GM23248 (cell line): ENCODE data around the gene FUOM. TPM values are rescaled to one million over a fixed set of nuclear protein-coding genes. Genes with fewer than 3 reads are reported as not detected.

Source experiments
- DNase-seq: peaks from one replicate; pipeline ENCODE4 v3.0.0-alpha.2; 2015
- H2AFZ ChIP-seq: fragments of 200-600 bp; sonication (generic); 2 replicates; pipeline ENCODE4 v1.6.1; 2016; ENCODE audit warnings: antibody characterized with exemption
- H3F3A ChIP-seq: fragments of 200-600 bp; sonication (generic); 2 replicates; pipeline ENCODE4 v1.6.1; 2016; ENCODE audit warnings: mild to moderate bottlenecking, antibody characterized with exemption, mixed run types; ENCODE audit not compliant: insufficient read depth
- H3K27ac ChIP-seq: fragments of 200-600 bp; sonication (generic); 2 replicates; pipeline ENCODE4 v1.5.1; 2016; ENCODE audit warnings: mild to moderate bottlenecking
- H3K27me3 ChIP-seq: fragments of 200-600 bp; sonication (generic); replicated peaks from 2 replicates; pipeline ENCODE4 v1.6.1; 2016; ENCODE audit warnings: mild to moderate bottlenecking; ENCODE audit not compliant: insufficient read depth
- H3K36me3 ChIP-seq: fragments of 200-600 bp; sonication (generic); 2 replicates; pipeline ENCODE4 v1.6.1; 2016; ENCODE audit warnings: low read depth, mild to moderate bottlenecking
- H3K4me1 ChIP-seq: fragments of 200-600 bp; sonication (generic); 2 replicates; pipeline ENCODE4 v1.6.1; 2016; ENCODE audit warnings: mild to moderate bottlenecking; ENCODE audit not compliant: insufficient read depth
- H3K4me2 ChIP-seq: fragments of 200-600 bp; sonication (generic); one replicate; pipeline ENCODE4 v1.6.1; 2016; ENCODE audit warnings: mild to moderate bottlenecking; ENCODE audit not compliant: unreplicated experiment
- H3K4me3 ChIP-seq: fragments of 200-600 bp; sonication (generic); 2 replicates; pipeline ENCODE4 v1.5.1; 2016; ENCODE audit warnings: mild to moderate bottlenecking
- H3K79me2 ChIP-seq: fragments of 200-600 bp; sonication (generic); 2 replicates; pipeline ENCODE4 v1.6.1; 2016; ENCODE audit warnings: mild to moderate bottlenecking; ENCODE audit not compliant: insufficient read depth
- H3K9ac ChIP-seq: fragments of 200-600 bp; sonication (generic); 2 replicates; pipeline ENCODE4 v1.6.1; 2016; ENCODE audit warnings: mild to moderate bottlenecking
- H3K9me2 ChIP-seq: fragments of 200-600 bp; sonication (generic); 2 replicates; pipeline ENCODE4 v1.6.1; 2016; ENCODE audit warnings: mixed run types, mild to moderate bottlenecking, moderate library complexity; ENCODE audit not compliant: insufficient read depth
- H3K9me3 ChIP-seq: fragments of 200-600 bp; sonication (generic); one replicate; pipeline ENCODE4 v1.6.1; 2017; ENCODE audit warnings: low read depth
- H4K20me1 ChIP-seq: fragments of 200-600 bp; sonication (generic); 2 replicates; pipeline ENCODE4 v1.6.0; 2016; ENCODE audit not compliant: insufficient read depth
- EZH2 ChIP-seq: fragments of 200-600 bp; sonication (generic); IDR thresholded peaks from 2 replicates; pipeline ENCODE4 v1.6.1; 2018; ENCODE audit warnings: antibody characterized with exemption, mild to moderate bottlenecking; ENCODE audit not compliant: insufficient read depth, poor library complexity, severe bottlenecking
- EZH2phosphoT487 ChIP-seq: fragments of 200-600 bp; sonication (generic); IDR thresholded peaks from 2 replicates; pipeline ENCODE4 v1.6.1; 2018; ENCODE audit warnings: antibody characterized with exemption, moderate library complexity, mild to moderate bottlenecking, low read depth; ENCODE audit not compliant: insufficient read depth
- WGBS, 2 experiments: methylation state at CpG; one replicate each; pipeline ENCODE4 v1.1.6; 2015 to 2017; ENCODE audit warnings: low lambda C conversion rate in 2 of 2, low coverage in 1 of 2; ENCODE audit errors: missing lambda C conversion rate in 2 of 2; 5-methylcytosine and 5-hydroxymethylcytosine counted together
- in situ Hi-C: fragments of 300-500 bp; cut with MboI; formaldehyde crosslinking; loops from 2 replicates; pipeline ENCODE4 v1.15.0; 2020
- polyA plus RNA-seq: library from polyadenylated mRNA; unstranded; fragments of >200 nt; fragmentation: Nextera tagmentation; extraction: Ambion mirVana; gene quantifications from 2 replicates; pipeline ENCODE4 v1.2.1, GENCODE V29; 2016
- total RNA-seq: library from RNA; depleted of rRNA; stranded (reverse); fragments of >200 nt; shearing (Covaris generic); gene quantifications from 2 replicates; pipeline ENCODE4 v1.2.3, GENCODE V29; 2014

Gene FUOM
- total and polyA plus RNA-seq, 2 experiments from 2014 or later = 21.5 to 24.5 TPM

- Histone ChIP-seq H3K79me2 (no peaks in the 10 kb centered on the region), H3K36me3 (no peaks in the 10 kb centered on the region), H3K4me1 (no peaks in the 10 kb centered on the region), H3K9me2 (no peaks in the 10 kb centered on the region), H3K9ac (no peak overlapping the region), H3K4me2 (no peak overlapping the region), H2AFZ (no peak overlapping the region), H3F3A (no peaks in the 10 kb centered on the region), H3K27ac (no peak overlapping the region), H3K27me3 (peaks cover 38% of the 10 kb centered on the region), H3K9me3 (no peaks in the 10 kb centered on the region), H3K4me3 (no peak overlapping the region), H4K20me1 (no peaks in the 10 kb centered on the region)
- WGBS, 2 experiments = 87 to 89% methylated on average over 13 of the region's 13 CpGs
- in situ Hi-C loops = no loop called here
- TF ChIP-seq EZH2phosphoT487 (no peak), EZH2 (no peak)
- DNase-seq = no peak
These were observed 18.0 kb downstream of the FUOM start for GRCh38 chr10:133339708-133340380.

- Histone ChIP-seq H3K9ac (no peak overlapping the region), H4K20me1 (no peaks in the 10 kb centered on the region), H3K79me2 (no peaks in the 10 kb centered on the region), H3K27ac (no peak overlapping the region), H3K4me2 (no peak overlapping the region), H3K36me3 (no peaks in the 10 kb centered on the region), H3K9me3 (no peaks in the 10 kb centered on the region), H3K27me3 (peaks cover 37% of the 10 kb centered on the region), H3F3A (no peaks in the 10 kb centered on the region), H3K4me1 (no peaks in the 10 kb centered on the region), H2AFZ (no peak overlapping the region), H3K9me2 (no peaks in the 10 kb centered on the region), H3K4me3 (no peak overlapping the region)
- in situ Hi-C loops = no loop called here
- 79 to 83% methylated on average over 9 to 10 of the region's 10 CpGs for WGBS, 2 experiments
- TF ChIP-seq EZH2 (no peak), EZH2phosphoT487 (no peak)
- DNase-seq = no peak
These were observed 19.4 kb downstream of the FUOM start for GRCh38 chr10:133338080-133339071.

- Histone ChIP-seq H3K4me2 (no peak overlapping the region), H3K9me3 (no peaks in the 10 kb centered on the region), H3F3A (no peaks in the 10 kb centered on the region), H3K27ac (no peak overlapping the region), H3K4me1 (no peaks in the 10 kb centered on the region), H2AFZ (no peak overlapping the region), H3K36me3 (no peaks in the 10 kb centered on the region), H3K9ac (no peak overlapping the region), H4K20me1 (no peaks in the 10 kb centered on the region), H3K79me2 (no peaks in the 10 kb centered on the region), H3K9me2 (no peaks in the 10 kb centered on the region), H3K27me3 (peaks cover 35% of the 10 kb centered on the region), H3K4me3 (no peak overlapping the region)
- TF ChIP-seq EZH2phosphoT487 (no peak), EZH2 (no peak)
- no peak for DNase-seq
- WGBS, 2 experiments = 65 to 75% methylated on average over 3 of the region's 3 CpGs
- in situ Hi-C loops = no loop called here
These were observed 20.5 kb downstream of the FUOM start for GRCh38 chr10:133337370-133337725.

GRCh38 chr10:133336577-133337369 is 21.0 kb downstream of the FUOM start, which contains the start of gene CALY:
CALY (minus strand) TSS chr10:133336896; CDS start chr10:133328989, 7,907 bp downstream.
- TF ChIP-seq EZH2 = no peak
- TF ChIP-seq EZH2phosphoT487 = no peak
- 13 to 22% methylated on average over 11 to 55 of the region's 63 CpGs for WGBS, 2 experiments
- H3K9me2 ChIP-seq = no peaks in the 10 kb centered on the region
- H3F3A ChIP-seq = no peaks in the 10 kb centered on the region
- H2AFZ ChIP-seq = no peak within 1 kb of the TSS
- H3K27ac ChIP-seq = no peak within 1 kb of the TSS
- H4K20me1 ChIP-seq = no peaks in the 10 kb centered on the region
- DNase-seq = peak; percentile 15
- in situ Hi-C loops = no loop called here
- H3K9ac ChIP-seq = no peak within 1 kb of the TSS
- H3K9me3 ChIP-seq = no peaks in the 10 kb centered on the region
- H3K4me3 ChIP-seq = peak within 1 kb of the TSS; percentile 56; the same call in 1 of the 2 replicates
- H3K36me3 ChIP-seq = no peaks in the 10 kb centered on the region
- no peaks in the 10 kb centered on the region for H3K4me1 ChIP-seq
- no peaks in the 10 kb centered on the region for H3K79me2 ChIP-seq
- peaks cover 41% of the 10 kb centered on the region for H3K27me3 ChIP-seq
- peak within 1 kb of the TSS; percentile 44 for H3K4me2 ChIP-seq
